ENCODE results near the gene COL18A1.

- TF ChIP-seq POLR2A (IDR thresholded peaks at IDR 0.05) (no peak), CTCF (IDR thresholded peaks at IDR 0.05 in 4 of 5, conservative IDR thresholded peaks at IDR 0.05 in 1 of 5) (no peak)
These were observed 22.9 kb upstream of the COL18A1 start for GRCh38 chr21:45381865-45382696.
